ENCODE data around the gene NSD2. TPM values are rescaled to one million over a fixed set of nuclear protein-coding genes. Genes with fewer than 3 reads are reported as not detected.
A peak's percentile ranks its signal among the peaks of the same experiment; 100 is the strongest.

The NSD2 gene
- total RNA-seq, 6 experiments from 2014 or later = 65.2 to 121 (median 109) TPM

DNA sequence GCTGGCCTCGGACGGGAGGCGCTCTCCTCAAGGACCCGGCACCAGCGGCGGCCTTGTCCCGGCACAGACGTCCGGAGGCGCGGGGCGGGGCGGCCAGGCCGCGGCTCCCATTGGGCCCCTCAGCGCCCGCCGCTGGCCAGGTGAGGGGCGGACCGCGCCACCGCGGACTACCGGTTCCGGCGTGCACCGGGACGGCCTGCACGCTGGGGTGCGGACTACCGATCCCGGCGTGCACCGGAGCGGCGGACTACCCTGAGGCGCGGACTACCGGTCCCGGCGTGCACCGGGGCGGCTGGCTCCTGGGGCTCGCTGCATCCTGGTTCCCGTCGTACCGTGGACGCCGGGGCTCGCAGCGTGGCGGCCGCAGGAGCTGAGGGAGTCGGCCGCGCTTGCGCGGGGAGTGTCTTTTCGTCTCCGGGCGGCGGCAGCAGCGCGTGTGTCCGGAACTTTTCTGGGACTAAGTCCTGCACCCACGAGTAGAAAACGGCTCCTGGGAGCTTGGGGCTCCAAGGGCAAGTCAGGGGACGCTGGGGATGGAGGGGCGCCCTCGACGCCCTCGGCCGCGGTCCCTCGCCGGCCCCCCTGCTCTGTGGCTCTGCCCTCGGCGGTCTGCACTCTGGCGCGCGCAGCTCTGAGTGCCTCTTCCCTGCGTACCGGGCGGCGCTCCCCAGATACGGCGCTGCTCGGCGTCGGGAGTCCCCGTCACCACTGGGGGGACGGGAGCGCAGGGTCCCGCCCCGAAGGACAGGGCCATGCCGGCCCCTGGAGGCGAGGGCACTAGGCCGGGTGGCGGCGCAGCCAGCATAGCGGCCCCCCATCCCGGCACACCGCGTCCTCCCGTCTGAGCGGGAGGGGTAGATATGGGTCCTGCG lies 14.9 kb upstream of the NSD2 start, which contains the start of gene LETM1:
Gene LETM1, minus strand, starts transcription at position 86 of the 872 bp plus-strand sequence. CDS start 206 bp downstream, outside the sequence.
- H3K36me3 Mint-ChIP-seq (ENCODE audit: low read depth) = peaks cover 13% of the 10 kb centered on the region
- H3K9me3 Mint-ChIP-seq = no peaks in the 10 kb centered on the region

DNA sequence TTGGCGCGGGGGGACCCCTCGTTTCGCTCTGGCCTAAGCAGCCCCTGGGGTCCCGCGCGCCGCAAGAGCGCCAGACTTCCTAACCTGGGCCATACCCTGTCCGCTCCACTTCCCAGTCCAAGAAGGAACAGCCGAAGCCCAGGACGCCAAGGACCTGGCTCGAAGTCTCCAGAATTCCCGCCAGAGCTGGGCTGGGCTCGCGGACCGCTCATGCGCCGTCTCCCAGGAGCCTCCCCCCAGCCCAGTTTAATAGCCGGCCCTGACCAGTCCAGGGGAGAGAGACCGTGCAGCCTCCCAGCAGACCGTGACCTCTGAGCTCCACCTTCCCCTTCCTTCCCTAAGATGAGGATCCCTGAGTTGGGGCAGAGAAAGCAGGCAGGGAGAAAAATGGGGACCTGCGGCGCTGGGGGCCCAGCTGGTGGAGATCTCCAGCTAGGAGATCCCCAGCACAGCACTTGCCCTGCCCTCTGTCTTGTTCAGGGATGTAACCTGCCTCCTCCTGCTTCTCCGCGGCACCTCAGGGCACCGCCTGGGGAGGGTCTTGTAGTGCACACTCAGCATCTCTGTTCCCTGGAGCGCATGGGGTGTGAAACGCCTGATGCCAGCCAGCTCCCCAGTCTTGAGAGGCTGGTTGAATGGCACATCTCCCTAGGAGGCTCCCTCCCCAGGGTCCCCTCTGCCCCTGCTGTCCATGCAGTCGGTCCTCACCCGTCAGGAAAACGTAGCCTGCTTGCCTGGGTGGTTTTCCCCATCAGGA lies 14.1 kb upstream of the NSD2 start:
- no peaks in the 10 kb centered on the region for H3K9me3 Mint-ChIP-seq
- H3K27me3 Mint-ChIP-seq (ENCODE audit: insufficient read depth) = peaks cover 1% of the 10 kb centered on the region; the same call in 1 of the 2 replicates
- no peak for DNase-seq
- peaks cover 37% of the 10 kb centered on the region for H3K4me1 Mint-ChIP-seq (ENCODE audit: low read depth)
- H3K4me3 Mint-ChIP-seq = peak overlapping the region; percentile 89
- TF ChIP-seq, protein P1, sequence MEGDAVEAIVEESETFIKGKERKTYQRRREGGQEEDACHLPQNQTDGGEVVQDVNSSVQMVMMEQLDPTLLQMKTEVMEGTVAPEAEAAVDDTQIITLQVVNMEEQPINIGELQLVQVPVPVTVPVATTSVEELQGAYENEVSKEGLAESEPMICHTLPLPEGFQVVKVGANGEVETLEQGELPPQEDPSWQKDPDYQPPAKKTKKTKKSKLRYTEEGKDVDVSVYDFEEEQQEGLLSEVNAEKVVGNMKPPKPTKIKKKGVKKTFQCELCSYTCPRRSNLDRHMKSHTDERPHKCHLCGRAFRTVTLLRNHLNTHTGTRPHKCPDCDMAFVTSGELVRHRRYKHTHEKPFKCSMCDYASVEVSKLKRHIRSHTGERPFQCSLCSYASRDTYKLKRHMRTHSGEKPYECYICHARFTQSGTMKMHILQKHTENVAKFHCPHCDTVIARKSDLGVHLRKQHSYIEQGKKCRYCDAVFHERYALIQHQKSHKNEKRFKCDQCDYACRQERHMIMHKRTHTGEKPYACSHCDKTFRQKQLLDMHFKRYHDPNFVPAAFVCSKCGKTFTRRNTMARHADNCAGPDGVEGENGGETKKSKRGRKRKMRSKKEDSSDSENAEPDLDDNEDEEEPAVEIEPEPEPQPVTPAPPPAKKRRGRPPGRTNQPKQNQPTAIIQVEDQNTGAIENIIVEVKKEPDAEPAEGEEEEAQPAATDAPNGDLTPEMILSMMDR (IDR thresholded peaks at IDR 0.05) = no peak
- peak overlapping the region; percentile 79 for H3K27ac Mint-ChIP-seq
- H3K36me3 Mint-ChIP-seq (ENCODE audit: low read depth) = peaks cover 13% of the 10 kb centered on the region

More for the DNA sequence above, 14.9 kb upstream of the NSD2 start, which contains the start of gene LETM1:
- H3K27ac Mint-ChIP-seq = peak within 1 kb of the TSS; percentile 79
- peaks cover 41% of the 10 kb centered on the region for H3K4me1 Mint-ChIP-seq (ENCODE audit: low read depth)
- TF ChIP-seq, protein P1 (IDR thresholded peaks at IDR 0.05) = peak; percentile 38
- peak within 1 kb of the TSS; percentile 89 for H3K4me3 Mint-ChIP-seq
- DNase-seq = peak; percentile 91
- H3K27me3 Mint-ChIP-seq (ENCODE audit: insufficient read depth) = peaks cover 1% of the 10 kb centered on the region; the same call in 1 of the 2 replicates

DNA sequence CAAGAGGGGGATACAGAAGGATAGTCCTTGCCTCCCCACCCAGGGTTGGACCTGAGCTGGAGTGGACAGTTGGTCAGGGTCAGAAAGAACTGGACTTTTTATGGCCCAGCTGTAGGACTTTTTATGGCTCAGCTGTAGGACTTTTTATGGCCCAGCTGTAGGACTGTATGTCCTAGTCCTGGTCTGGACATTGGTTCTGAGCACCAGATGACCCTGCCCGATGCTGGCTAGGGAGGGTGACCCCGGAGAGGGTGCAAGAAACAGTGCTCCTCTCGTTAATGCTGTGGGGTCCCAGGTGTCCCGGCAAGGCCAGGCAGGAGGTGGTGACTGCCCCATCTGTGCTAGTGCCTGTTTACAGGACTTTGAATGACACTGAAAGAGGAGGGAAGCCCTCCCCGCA lies 13.3 kb upstream of the NSD2 start:
- peaks cover 8% of the 10 kb centered on the region for H3K36me3 Mint-ChIP-seq (ENCODE audit: low read depth)
- no peak for DNase-seq

DNA sequence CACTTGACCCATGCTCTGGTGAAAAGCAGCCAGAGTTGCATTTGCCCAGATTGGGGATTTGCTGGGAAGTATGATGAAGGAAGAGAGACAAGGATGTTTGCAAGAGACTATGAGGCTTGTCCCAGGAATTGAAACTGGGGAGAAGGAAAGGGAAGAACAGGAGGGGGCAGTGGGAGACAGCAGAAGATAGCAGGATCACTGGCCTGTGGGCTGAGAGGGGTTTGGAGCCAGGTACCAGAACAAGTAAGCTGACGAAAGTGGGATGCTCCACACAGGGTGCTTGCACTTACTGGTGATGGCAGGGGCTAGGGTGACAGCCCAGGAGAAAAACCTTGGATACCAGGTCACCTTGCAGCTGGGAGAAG lies 11.8 kb upstream of the NSD2 start:
- no peak overlapping the region for H3K4me3 Mint-ChIP-seq
- TF ChIP-seq, protein P1 (IDR thresholded peaks at IDR 0.05) = no peak
- peaks cover 23% of the 10 kb centered on the region for H3K4me1 Mint-ChIP-seq (ENCODE audit: low read depth)
- no peaks in the 10 kb centered on the region for H3K9me3 Mint-ChIP-seq
- H3K36me3 Mint-ChIP-seq (ENCODE audit: low read depth) = no peaks in the 10 kb centered on the region
- H3K27ac Mint-ChIP-seq = peak overlapping the region; percentile 1; the same call in 1 of the 2 replicates
- H3K27me3 Mint-ChIP-seq (ENCODE audit: insufficient read depth) = peaks cover 1% of the 10 kb centered on the region; the same call in 1 of the 2 replicates
- no peak for DNase-seq

More for the DNA sequence above, 13.3 kb upstream of the NSD2 start:
- TF ChIP-seq, protein P1 (IDR thresholded peaks at IDR 0.05) = no peak
- no peak overlapping the region for H3K27ac Mint-ChIP-seq
- H3K9me3 Mint-ChIP-seq = no peaks in the 10 kb centered on the region
- peaks cover 1% of the 10 kb centered on the region; the same call in 1 of the 2 replicates for H3K27me3 Mint-ChIP-seq (ENCODE audit: insufficient read depth)
- no peak overlapping the region for H3K4me3 Mint-ChIP-seq
- H3K4me1 Mint-ChIP-seq (ENCODE audit: low read depth) = peaks cover 30% of the 10 kb centered on the region

DNA sequence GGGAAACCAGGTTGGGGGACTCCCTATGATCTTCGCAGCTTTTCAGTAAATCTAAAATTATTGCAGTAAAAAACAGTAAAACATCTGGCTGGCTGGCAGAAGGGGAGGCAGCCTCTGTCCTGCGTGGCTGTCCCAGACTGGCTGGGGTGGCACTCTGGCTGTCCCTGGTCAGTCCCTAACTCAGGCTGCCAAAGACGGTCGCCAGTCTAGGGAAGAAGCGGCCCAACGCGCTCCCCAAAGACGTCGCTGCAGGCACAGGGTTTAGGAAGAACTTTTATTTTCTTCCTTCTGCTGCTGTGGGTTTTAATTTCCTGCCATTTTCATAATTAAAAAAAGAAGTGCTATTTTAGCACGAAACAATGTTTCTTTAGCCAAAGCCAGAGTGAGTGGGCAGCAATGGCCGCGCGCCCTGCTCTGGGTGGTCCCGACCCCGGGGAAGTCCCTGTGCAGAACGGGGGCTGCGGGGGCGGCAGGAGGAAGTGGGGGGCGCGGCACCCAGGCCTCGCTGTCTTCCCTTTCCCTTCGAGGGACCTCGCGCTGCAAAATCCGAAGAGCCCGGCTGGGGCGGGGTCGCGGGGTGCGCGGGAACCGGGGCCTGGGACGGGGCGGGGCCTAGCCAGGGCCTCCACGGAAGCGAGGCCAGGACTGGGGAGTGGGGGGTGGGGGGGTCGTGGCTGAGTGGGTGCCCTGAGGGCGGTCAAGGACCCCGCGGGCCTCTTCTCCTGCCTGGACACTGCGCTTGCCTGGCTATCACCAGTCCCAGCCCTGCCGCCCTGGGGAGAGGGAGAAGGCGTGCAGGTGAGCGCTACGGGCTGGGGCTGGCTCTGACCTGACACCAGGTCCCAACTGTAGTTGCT lies 8.9 kb upstream of the NSD2 start:
- TF ChIP-seq, protein P1 (IDR thresholded peaks at IDR 0.05) = no peak
- H3K36me3 Mint-ChIP-seq (ENCODE audit: low read depth) = no peaks in the 10 kb centered on the region
- no peaks in the 10 kb centered on the region for H3K9me3 Mint-ChIP-seq
- no peak overlapping the region for H3K4me3 Mint-ChIP-seq
- peaks cover 14% of the 10 kb centered on the region for H3K4me1 Mint-ChIP-seq (ENCODE audit: low read depth)
- H3K27me3 Mint-ChIP-seq (ENCODE audit: insufficient read depth) = peaks cover 5% of the 10 kb centered on the region
- no peak overlapping the region for H3K27ac Mint-ChIP-seq
- no peak for DNase-seq

Data from HFFc6 (cell line).